ENCODE data around the gene GGCT. TPM values are rescaled to one million over a fixed set of nuclear protein-coding genes. Genes with fewer than 3 reads are reported as not detected.
"Not testable (repeated sequence)": the region's sequence is repeated elsewhere in the genome, so short reads cannot be mapped to it uniquely, and the experiment has no call there.

GGCT gene
- total RNA-seq, 5 donors from 2014 or later (not counting 1 experiment from before 2014, with no cell fraction given): 7.4 to 14.1 (median 12.5) TPM

GRCh38 chr7:30530373-30530772 is 25.7 kb upstream of the GGCT start:
- CTCF ChIA-PET: no interaction called here
- Mint-ChIP-seq H3K27ac (no peak overlapping the region), H3K9me3 (no peaks in the 10 kb centered on the region), H3K4me3 (no peak overlapping the region), H3K27me3 (no peaks in the 10 kb centered on the region), H3K4me1 (no peaks in the 10 kb centered on the region), H3K36me3 (peaks cover 24% of the 10 kb centered on the region)
- DNase-seq (no peak), ATAC-seq (replicated peaks in 1 of 4) (no peak)
- H3K36me3 ChIP-seq (ENCODE audit: control insufficient read depth in 2 of 2, extremely low read depth in 1 of 2, insufficient read depth in 1 of 2, low read length in 1 of 2): no peaks in the 10 kb centered on the region
- 100% methylated on average over 1 of the region's 1 CpG for WGBS (ENCODE audit: insufficient coverage)
- H3K27me3 ChIP-seq (replicated peaks in 1 of 2; ENCODE audit: control insufficient read depth in 2 of 2, extremely low read depth in 1 of 2, insufficient read depth in 2 of 2, low read length in 1 of 2): no peaks in the 10 kb centered on the region
- H3K4me3 ChIP-seq (ENCODE audit: control insufficient read depth in 1 of 2, extremely low read depth in 1 of 2, low read length in 1 of 2): no peak overlapping the region
- POLR2A ChIA-PET: no interaction called here
- no peak overlapping the region for H3K27ac ChIP-seq (ENCODE audit: low read length)
- no peaks in the 10 kb centered on the region for H3K4me1 ChIP-seq (ENCODE audit: control insufficient read depth in 1 of 2, extremely low read depth in 1 of 2, insufficient read depth in 2 of 2, low read length in 2 of 2)
- H3K9me3 ChIP-seq: no peaks in the 10 kb centered on the region

DNA sequence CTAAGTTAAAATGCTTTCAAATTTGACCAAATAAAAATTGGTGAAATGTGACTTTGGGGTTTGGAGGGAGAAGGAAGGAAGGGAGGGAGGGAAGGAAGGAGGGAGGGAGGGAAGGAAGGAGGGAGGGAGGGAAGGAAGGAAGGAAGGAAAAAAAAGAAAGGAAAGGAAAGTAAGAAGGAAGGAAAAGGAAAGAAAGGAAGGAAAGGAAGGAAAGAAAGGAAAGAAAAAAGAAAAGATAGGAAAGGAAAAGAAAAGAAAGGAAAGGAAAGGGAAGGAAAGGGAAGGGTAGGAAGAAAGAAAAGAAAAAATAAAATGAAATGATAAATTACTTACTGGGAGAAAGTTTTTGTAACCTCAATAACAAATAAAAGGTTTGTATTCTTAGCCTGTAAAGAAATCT is 24.1 kb upstream of the GGCT start:
- no peaks in the 10 kb centered on the region for H3K4me1 ChIP-seq (ENCODE audit: control insufficient read depth in 1 of 2, extremely low read depth in 1 of 2, insufficient read depth in 2 of 2, low read length in 2 of 2)
- H3K9me3 ChIP-seq: no peaks in the 10 kb centered on the region
- no peak overlapping the region for H3K27ac ChIP-seq (ENCODE audit: low read length)
- Mint-ChIP-seq H3K9me3 (no peaks in the 10 kb centered on the region), H3K27me3 (no peaks in the 10 kb centered on the region), H3K4me3 (no peak overlapping the region), H3K4me1 (no peaks in the 10 kb centered on the region), H3K36me3 (peaks cover 20% of the 10 kb centered on the region), H3K27ac (no peak overlapping the region)
- no peaks in the 10 kb centered on the region for H3K36me3 ChIP-seq (ENCODE audit: control insufficient read depth in 2 of 2, extremely low read depth in 1 of 2, insufficient read depth in 1 of 2, low read length in 1 of 2)
- no peak overlapping the region for H3K4me3 ChIP-seq (ENCODE audit: control insufficient read depth in 1 of 2, extremely low read depth in 1 of 2, low read length in 1 of 2)
- no peak for DNase-seq
- no peaks in the 10 kb centered on the region for H3K27me3 ChIP-seq (replicated peaks in 1 of 2; ENCODE audit: control insufficient read depth in 2 of 2, extremely low read depth in 1 of 2, insufficient read depth in 2 of 2, low read length in 1 of 2)
- no peak for ATAC-seq (replicated peaks in 1 of 4)
- ChIA-PET POLR2A (no interaction called here), CTCF (interaction anchor here in 1 of 2 donors (0.6 kb wide), 1 partner anchor 563 kb away, joined by 3 read pairs; no protein-coding TSS in a partner anchor)

DNA sequence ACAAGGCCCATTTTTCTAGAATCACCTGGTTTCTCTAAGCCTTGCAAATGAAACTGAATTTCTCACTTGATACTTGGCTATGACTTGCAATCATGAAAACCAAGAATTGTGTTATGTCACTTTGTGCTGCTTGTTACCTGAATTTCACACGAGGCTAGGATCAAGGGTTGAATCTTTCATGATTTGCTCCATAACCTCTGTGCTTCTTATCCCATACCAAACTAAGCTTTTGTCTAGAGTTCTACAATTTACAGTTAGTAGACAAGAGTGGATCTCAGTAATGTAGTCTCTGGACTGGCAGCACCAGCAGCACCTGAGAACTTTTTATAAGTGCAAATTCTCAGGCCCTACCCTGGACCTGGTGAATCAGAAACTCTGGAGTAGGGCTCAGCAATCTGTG is 22.7 kb upstream of the GGCT start:
- CTCF ChIA-PET, H3K4me1 Mint-ChIP-seq: not testable (repeated sequence)

GRCh38 chr7:30526163-30526562 is 21.5 kb upstream of the GGCT start:
- Mint-ChIP-seq H3K9me3 (no peaks in the 10 kb centered on the region), H3K4me3 (no peak overlapping the region), H3K4me1 (no peaks in the 10 kb centered on the region), H3K27me3 (no peaks in the 10 kb centered on the region), H3K36me3 (peaks cover 27% of the 10 kb centered on the region), H3K27ac (no peak overlapping the region)
- 96% methylated on average over 3 of the region's 4 CpGs for WGBS (ENCODE audit: insufficient coverage)
- ChIA-PET CTCF (interaction anchor here in 1 of 2 donors (0.7 kb wide), 1 partner anchor 129 kb away, joined by 3 read pairs; no protein-coding TSS in a partner anchor), POLR2A (no interaction called here)
- Histone ChIP-seq H3K4me1 (ENCODE audit: control insufficient read depth in 1 of 2, extremely low read depth in 1 of 2, insufficient read depth in 2 of 2, low read length in 2 of 2) (no peaks in the 10 kb centered on the region), H3K27ac (ENCODE audit: low read length) (no peak overlapping the region), H3K4me3 (ENCODE audit: control insufficient read depth in 1 of 2, extremely low read depth in 1 of 2, low read length in 1 of 2) (no peak overlapping the region), H3K9me3 (no peaks in the 10 kb centered on the region), H3K27me3 (replicated peaks in 1 of 2; ENCODE audit: control insufficient read depth in 2 of 2, extremely low read depth in 1 of 2, insufficient read depth in 2 of 2, low read length in 1 of 2) (no peaks in the 10 kb centered on the region), H3K36me3 (ENCODE audit: control insufficient read depth in 2 of 2, extremely low read depth in 1 of 2, insufficient read depth in 1 of 2, low read length in 1 of 2) (no peaks in the 10 kb centered on the region)
- no peak for DNase-seq
- no peak for ATAC-seq (replicated peaks in 1 of 4)

More for the DNA sequence above, 22.7 kb upstream of the GGCT start:
- H3K9me3 ChIP-seq; H3K4me1 ChIP-seq (ENCODE audit: control insufficient read depth in 1 of 2, extremely low read depth in 1 of 2, insufficient read depth in 2 of 2, low read length in 2 of 2); H3K9me3 Mint-ChIP-seq; H3K4me3 Mint-ChIP-seq; H3K27me3 ChIP-seq (replicated peaks in 1 of 2; ENCODE audit: control insufficient read depth in 2 of 2, extremely low read depth in 1 of 2, insufficient read depth in 2 of 2, low read length in 1 of 2); H3K27ac ChIP-seq (ENCODE audit: low read length); H3K36me3 ChIP-seq (ENCODE audit: control insufficient read depth in 2 of 2, extremely low read depth in 1 of 2, insufficient read depth in 1 of 2, low read length in 1 of 2); H3K4me3 ChIP-seq (ENCODE audit: control insufficient read depth in 1 of 2, extremely low read depth in 1 of 2, low read length in 1 of 2); H3K27ac Mint-ChIP-seq; DNase-seq; POLR2A ChIA-PET; ATAC-seq (replicated peaks in 1 of 4); H3K27me3 Mint-ChIP-seq: not testable (repeated sequence)
- no CpG with 5 or more reads among the region's 1 CpG for WGBS (ENCODE audit: insufficient coverage)
- H3K36me3 Mint-ChIP-seq: peaks cover 29% of the 10 kb centered on the region

GRCh38 chr7:30525429-30525828 is 20.8 kb upstream of the GGCT start:
- H3K36me3 Mint-ChIP-seq: peaks cover 24% of the 10 kb centered on the region
- ChIA-PET POLR2A (no interaction called here), CTCF (no interaction called here)
- WGBS (ENCODE audit: insufficient coverage): 100% methylated on average over 4 of the region's 5 CpGs
- no peak overlapping the region for H3K27ac ChIP-seq (ENCODE audit: low read length)
- ATAC-seq (replicated peaks in 1 of 4): no peak
- no peaks in the 10 kb centered on the region for H3K27me3 ChIP-seq (replicated peaks in 1 of 2; ENCODE audit: control insufficient read depth in 2 of 2, extremely low read depth in 1 of 2, insufficient read depth in 2 of 2, low read length in 1 of 2)
- H3K9me3 ChIP-seq: no peaks in the 10 kb centered on the region
- DNase-seq: no peak
- no peak overlapping the region for H3K27ac Mint-ChIP-seq
- H3K4me3 Mint-ChIP-seq: no peak overlapping the region
- peaks cover 0 to 2% (median 0%) of the 10 kb centered on the region in 3 donors for H3K4me1 Mint-ChIP-seq
- H3K27me3 Mint-ChIP-seq: no peaks in the 10 kb centered on the region
- H3K4me1 ChIP-seq (ENCODE audit: control insufficient read depth in 1 of 2, extremely low read depth in 1 of 2, insufficient read depth in 2 of 2, low read length in 2 of 2): no peaks in the 10 kb centered on the region
- no peaks in the 10 kb centered on the region for H3K9me3 Mint-ChIP-seq
- no peak overlapping the region for H3K4me3 ChIP-seq (ENCODE audit: control insufficient read depth in 1 of 2, extremely low read depth in 1 of 2, low read length in 1 of 2)
- no peaks in the 10 kb centered on the region for H3K36me3 ChIP-seq (ENCODE audit: control insufficient read depth in 2 of 2, extremely low read depth in 1 of 2, insufficient read depth in 1 of 2, low read length in 1 of 2)

GRCh38 chr7:30524545-30524944 is 19.9 kb upstream of the GGCT start:
- ATAC-seq (replicated peaks in 1 of 4) (no peak), DNase-seq (no peak)
- Mint-ChIP-seq H3K36me3 (peaks cover 22% of the 10 kb centered on the region), H3K27ac (no peak overlapping the region), H3K4me3 (no peak overlapping the region), H3K9me3 (no peaks in the 10 kb centered on the region), H3K4me1 (peaks cover 0 to 2% (median 0%) of the 10 kb centered on the region in 3 donors), H3K27me3 (no peaks in the 10 kb centered on the region)
- ChIA-PET POLR2A (no interaction called here), CTCF (no interaction called here)
- no peaks in the 10 kb centered on the region for H3K36me3 ChIP-seq (ENCODE audit: control insufficient read depth in 2 of 2, extremely low read depth in 1 of 2, insufficient read depth in 1 of 2, low read length in 1 of 2)
- H3K4me3 ChIP-seq (ENCODE audit: control insufficient read depth in 1 of 2, extremely low read depth in 1 of 2, low read length in 1 of 2): no peak overlapping the region
- H3K9me3 ChIP-seq: no peaks in the 10 kb centered on the region
- H3K27ac ChIP-seq (ENCODE audit: low read length): no peak overlapping the region
- H3K27me3 ChIP-seq (replicated peaks in 1 of 2; ENCODE audit: control insufficient read depth in 2 of 2, extremely low read depth in 1 of 2, insufficient read depth in 2 of 2, low read length in 1 of 2): no peaks in the 10 kb centered on the region
- no peaks in the 10 kb centered on the region for H3K4me1 ChIP-seq (ENCODE audit: control insufficient read depth in 1 of 2, extremely low read depth in 1 of 2, insufficient read depth in 2 of 2, low read length in 2 of 2)
- no CpG with 5 or more reads among the region's 2 CpGs for WGBS (ENCODE audit: insufficient coverage)

DNA sequence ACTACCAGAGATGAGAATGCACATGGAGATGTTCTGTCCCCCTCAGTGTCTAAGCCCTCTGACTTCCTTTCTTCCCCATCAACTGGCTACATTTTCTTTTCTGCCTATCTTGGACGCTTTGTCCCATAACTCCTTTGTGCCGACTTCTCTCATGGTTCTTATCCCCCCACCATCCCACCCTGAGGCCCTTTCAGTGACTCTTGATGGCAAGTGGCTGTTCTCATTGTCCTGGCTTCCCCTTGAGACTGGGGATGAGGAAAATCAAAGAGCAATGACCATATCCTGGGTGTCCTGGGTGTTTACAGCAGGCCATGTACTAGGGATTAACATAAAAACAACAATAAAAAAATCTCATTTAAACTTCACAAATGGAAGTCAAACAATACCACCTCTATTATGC is 18.8 kb upstream of the GGCT start:
- no peak for ATAC-seq (replicated peaks in 1 of 4)
- H3K9me3 Mint-ChIP-seq: no peaks in the 10 kb centered on the region
- POLR2A ChIA-PET: no interaction called here

More for the DNA sequence above, 18.8 kb upstream of the GGCT start:
- Histone ChIP-seq H3K27me3 (replicated peaks in 1 of 2; ENCODE audit: control insufficient read depth in 2 of 2, extremely low read depth in 1 of 2, insufficient read depth in 2 of 2, low read length in 1 of 2) (no peaks in the 10 kb centered on the region), H3K4me3 (ENCODE audit: control insufficient read depth in 1 of 2, extremely low read depth in 1 of 2, low read length in 1 of 2) (no peak overlapping the region), H3K36me3 (ENCODE audit: control insufficient read depth in 2 of 2, extremely low read depth in 1 of 2, insufficient read depth in 1 of 2, low read length in 1 of 2) (no peaks in the 10 kb centered on the region), H3K4me1 (ENCODE audit: control insufficient read depth in 1 of 2, extremely low read depth in 1 of 2, insufficient read depth in 2 of 2, low read length in 2 of 2) (no peaks in the 10 kb centered on the region), H3K9me3 (no peaks in the 10 kb centered on the region), H3K27ac (ENCODE audit: low read length) (no peak overlapping the region)
- CTCF ChIA-PET: no interaction called here
- H3K27ac Mint-ChIP-seq: no peak overlapping the region
- H3K4me1 Mint-ChIP-seq: peaks cover 0 to 2% (median 0%) of the 10 kb centered on the region in 3 donors
- no peak for DNase-seq
- 57% methylated on average over 2 of the region's 2 CpGs for WGBS (ENCODE audit: insufficient coverage)
- peaks cover 22% of the 10 kb centered on the region for H3K36me3 Mint-ChIP-seq
- H3K4me3 Mint-ChIP-seq: no peak overlapping the region
- H3K27me3 Mint-ChIP-seq: no peaks in the 10 kb centered on the region
